OCI-LY7 (cell line): ENCODE data around the gene SGTB. TPM values are rescaled to one million over a fixed set of nuclear protein-coding genes. Genes with fewer than 3 reads are reported as not detected.

Experiments
- Bru-seq: library from RNA; stranded (reverse); fragments of 400-500 nt; gene quantifications from one replicate; lab custom pipeline; 2021; lab: Mats Ljungman, UMichigan
- BruChase-seq, 2 experiments: library from RNA; stranded (reverse); fragments of 400-500 nt; gene quantifications; one replicate each; lab custom pipeline; 2021; lab: Mats Ljungman, UMichigan
- BruUV-seq: library from RNA; stranded (reverse); fragments of 400-500 nt; replicated peaks from 2 replicates; lab custom pipeline; 2021; lab: Mats Ljungman, UMichigan
- CTCF ChIA-PET: fragments of 300-600 bp; sonication (Branson Sonifier 250); formaldehyde crosslinking; loops from one replicate; lab custom pipeline; 2022; ENCODE audit warnings: antibody characterized with exemption; ENCODE audit not compliant: unreplicated experiment; lab: Charles Lee
- POLR2A ChIA-PET: fragments of 300-600 bp; sonication (Branson Sonifier 250); formaldehyde crosslinking; loops from one replicate; lab custom pipeline; 2022; ENCODE audit warnings: antibody characterized with exemption; lab: Charles Lee
- DNase-seq: peaks from one replicate; pipeline ENCODE4 v3.0.0-alpha.2; 2015; ENCODE audit warnings: low spot score
- H2AFZ ChIP-seq: fragments of 200-600 bp; sonication (generic), shearing (Covaris generic); 2 replicates; pipeline ENCODE4 v1.6.1; 2014; ENCODE audit warnings: mild to moderate bottlenecking, antibody characterized with exemption, low read length, moderate library complexity
- H3K27ac ChIP-seq: fragments of 200-600 bp; sonication (generic); 2 replicates; pipeline ENCODE4 v1.5.1; 2014; ENCODE audit warnings: mixed run types, low read depth, mild to moderate bottlenecking, moderate library complexity, low read length, inconsistent platforms; ENCODE audit not compliant: poor library complexity, severe bottlenecking
- H3K36me3 ChIP-seq: fragments of 200-600 bp; sonication (generic); 2 replicates; pipeline ENCODE4 v1.6.1; 2014; ENCODE audit warnings: mild to moderate bottlenecking, antibody characterized with exemption, low read length, moderate library complexity, mixed read lengths; ENCODE audit not compliant: insufficient read depth
- H3K4me1 ChIP-seq: fragments of 200-600 bp; sonication (generic); 2 replicates; pipeline ENCODE4 v1.5.1; 2014; ENCODE audit warnings: mild to moderate bottlenecking, low read length; ENCODE audit not compliant: insufficient read depth, poor library complexity, severe bottlenecking
- H3K4me2 ChIP-seq: fragments of 200-600 bp; sonication (generic); 2 replicates; pipeline ENCODE4 v1.6.1; 2014; ENCODE audit warnings: mild to moderate bottlenecking, low read length
- H3K4me3 ChIP-seq: fragments of 200-600 bp; sonication (generic); 2 replicates; pipeline ENCODE4 v1.5.1; 2014; ENCODE audit warnings: mild to moderate bottlenecking, low read depth, low read length; ENCODE audit not compliant: poor library complexity, severe bottlenecking
- H3K79me2 ChIP-seq: fragments of 200-600 bp; sonication (generic); 2 replicates; pipeline ENCODE4 v1.6.1; 2016; ENCODE audit warnings: low read depth, mild to moderate bottlenecking, low read length, moderate library complexity, mixed read lengths; ENCODE audit not compliant: insufficient read depth
- H3K9me2 ChIP-seq: fragments of 200-600 bp; sonication (generic); 2 replicates; pipeline ENCODE4 v1.6.1; 2016; ENCODE audit warnings: mild to moderate bottlenecking, low read length, mixed read lengths; ENCODE audit not compliant: insufficient read depth
- H3K9me3 ChIP-seq: fragments of 200-600 bp; sonication (generic); 2 replicates; pipeline ENCODE4 v1.6.1; 2014; ENCODE audit warnings: mild to moderate bottlenecking, mixed run types, low read length, mixed read lengths
- H4K20me1 ChIP-seq: fragments of 200-600 bp; sonication (generic); 2 replicates; pipeline ENCODE4 v1.6.1; 2014; ENCODE audit warnings: mild to moderate bottlenecking, antibody characterized with exemption, low read length, moderate library complexity, mixed read lengths; ENCODE audit not compliant: insufficient read depth
- intact Hi-C: fragments of 100-400 bp; cut with micrococcal nuclease; formaldehyde crosslinking; loops from one replicate; pipeline ENCODE4 v1.10.0; 2022; ENCODE audit not compliant: unreplicated experiment
- long read RNA-seq: library from polyadenylated mRNA; stranded (forward); transcript quantifications from one replicate; pipeline ENCODE4 v2.0.0, GENCODE V29; 2022
- total RNA-seq, 2 experiments: library from RNA; depleted of rRNA in 1 of 2; stranded (reverse); fragments of >200 nt in 1 of 2; shearing (Covaris generic) in 1 of 2; gene quantifications; 2 replicates each; pipeline ENCODE4 v1.2.3, GENCODE V29; 2014 to 2022
- TF ChIP-seq, protein P1 (sequence below): fragments of 200-600 bp; sonication (generic); conservative IDR thresholded peaks from 2 replicates; pipeline ENCODE4 v1.5.1; 2014; ENCODE audit warnings: mild to moderate bottlenecking, antibody characterized with exemption, low read length, moderate library complexity, mixed read lengths

SGTB gene, protein sequence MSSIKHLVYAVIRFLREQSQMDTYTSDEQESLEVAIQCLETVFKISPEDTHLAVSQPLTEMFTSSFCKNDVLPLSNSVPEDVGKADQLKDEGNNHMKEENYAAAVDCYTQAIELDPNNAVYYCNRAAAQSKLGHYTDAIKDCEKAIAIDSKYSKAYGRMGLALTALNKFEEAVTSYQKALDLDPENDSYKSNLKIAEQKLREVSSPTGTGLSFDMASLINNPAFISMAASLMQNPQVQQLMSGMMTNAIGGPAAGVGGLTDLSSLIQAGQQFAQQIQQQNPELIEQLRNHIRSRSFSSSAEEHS
- total RNA-seq (2014; rRNA removed; shearing (Covaris generic)) (3.6 and 4.3 TPM in 2 replicates), total RNA-seq (2022) (8.4 and 8.7 TPM in 2 replicates), Bru-seq, nascent RNA (percentile 66 among the genes with signal in this experiment), BruChase-seq, experiment 1, labeled RNA remaining after a 6-hour chase (percentile 52 among the genes with signal in this experiment), BruChase-seq, experiment 2, labeled RNA remaining after a 2-hour chase (percentile 62 among the genes with signal in this experiment)
- long read RNA-seq, full-length matches to known transcripts, result 5 of 7 reads
- long read RNA-seq, partial matches to known transcripts, result 0 of 7 reads
- long read RNA-seq, other reads (novel, unspliced or antisense), result 2 of 7 reads

DNA sequence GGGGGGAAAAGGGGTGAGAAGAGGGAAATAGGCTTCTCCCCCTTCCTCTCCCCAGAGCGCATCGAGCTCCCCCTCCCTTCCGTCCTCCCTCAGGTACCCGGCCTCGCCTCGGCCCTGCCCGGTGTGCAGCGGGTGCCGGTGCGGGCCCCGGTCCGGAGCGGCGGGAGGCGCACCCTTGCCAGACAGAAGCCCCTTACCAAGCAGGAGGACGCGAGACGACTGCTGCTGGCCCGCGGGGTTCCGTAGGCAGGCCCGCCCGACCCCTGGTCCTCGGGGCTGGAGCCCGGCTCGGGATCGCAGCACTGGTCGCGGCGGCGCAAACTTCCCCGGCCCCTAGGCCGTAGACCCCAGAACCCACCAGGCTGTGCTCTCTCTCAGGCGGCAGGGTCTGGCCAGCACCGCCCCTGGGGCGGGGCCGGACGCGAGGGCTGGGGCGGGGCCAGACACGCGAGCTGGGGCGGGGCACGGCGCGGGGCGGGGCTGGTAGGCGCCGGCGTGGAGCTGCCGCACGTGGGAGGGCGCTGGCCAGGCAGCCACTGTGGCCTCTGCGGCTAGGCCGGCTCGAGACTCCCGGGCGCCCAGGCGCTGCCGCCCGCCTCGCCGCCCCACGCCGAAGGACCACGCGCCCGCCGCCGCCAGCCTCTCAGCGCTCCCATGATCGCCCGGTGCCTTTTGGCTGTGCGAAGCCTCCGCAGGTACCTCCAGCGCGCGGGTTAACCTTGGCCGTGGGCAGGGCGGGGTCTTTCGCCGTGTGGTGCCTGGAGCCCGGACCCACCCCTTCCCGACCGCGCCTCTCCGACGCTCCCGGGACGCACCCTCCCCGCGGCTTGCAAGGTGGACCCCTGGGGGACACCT is at the start of gene SGTB, which contains the start of gene NLN:
SGTB (minus strand) TSS at position 390 of the 855 bp plus-strand sequence. CDS start 1,302 bp downstream, outside the sequence.
NLN (plus strand) TSS at position 486 of the 855 bp plus-strand sequence; CDS start at position 655, 169 bp downstream.
- CTCF ChIA-PET, result no interaction called here
- peak within 1 kb of the TSS; percentile 87 for H3K4me2 ChIP-seq
- H3K36me3 ChIP-seq, result peaks cover 27% of the 10 kb centered on the region; the same call in 1 of the 2 replicates
- POLR2A ChIA-PET, result interaction anchor here (0.6 to 1.7 kb wide), 5 partner anchors 9 to 228 kb away, joined by 3 to 9 read pairs (median 3); no protein-coding TSS in a partner anchor
- H3K4me3 ChIP-seq, result peak within 1 kb of the TSS; percentile 89
- peak within 1 kb of the TSS; percentile 93 for H2AFZ ChIP-seq
- BruUV-seq, result no TSS peak
- peaks cover 39% of the 10 kb centered on the region for H3K79me2 ChIP-seq
- H3K27ac ChIP-seq, result peak within 1 kb of the TSS; percentile 45
- intact Hi-C loops, result loop anchor here (5.0 kb wide), 2 partner anchors 100 to 205 kb away; partner anchors contain the start of genes ERBIN and TRIM23
- H4K20me1 ChIP-seq, result no peaks in the 10 kb centered on the region
- peaks cover 39% of the 10 kb centered on the region for H3K4me1 ChIP-seq
- TF ChIP-seq, protein P1, sequence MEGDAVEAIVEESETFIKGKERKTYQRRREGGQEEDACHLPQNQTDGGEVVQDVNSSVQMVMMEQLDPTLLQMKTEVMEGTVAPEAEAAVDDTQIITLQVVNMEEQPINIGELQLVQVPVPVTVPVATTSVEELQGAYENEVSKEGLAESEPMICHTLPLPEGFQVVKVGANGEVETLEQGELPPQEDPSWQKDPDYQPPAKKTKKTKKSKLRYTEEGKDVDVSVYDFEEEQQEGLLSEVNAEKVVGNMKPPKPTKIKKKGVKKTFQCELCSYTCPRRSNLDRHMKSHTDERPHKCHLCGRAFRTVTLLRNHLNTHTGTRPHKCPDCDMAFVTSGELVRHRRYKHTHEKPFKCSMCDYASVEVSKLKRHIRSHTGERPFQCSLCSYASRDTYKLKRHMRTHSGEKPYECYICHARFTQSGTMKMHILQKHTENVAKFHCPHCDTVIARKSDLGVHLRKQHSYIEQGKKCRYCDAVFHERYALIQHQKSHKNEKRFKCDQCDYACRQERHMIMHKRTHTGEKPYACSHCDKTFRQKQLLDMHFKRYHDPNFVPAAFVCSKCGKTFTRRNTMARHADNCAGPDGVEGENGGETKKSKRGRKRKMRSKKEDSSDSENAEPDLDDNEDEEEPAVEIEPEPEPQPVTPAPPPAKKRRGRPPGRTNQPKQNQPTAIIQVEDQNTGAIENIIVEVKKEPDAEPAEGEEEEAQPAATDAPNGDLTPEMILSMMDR, result no peak
- no peaks in the 10 kb centered on the region for H3K9me3 ChIP-seq
- DNase-seq, result peak; percentile 85
- no peaks in the 10 kb centered on the region for H3K9me2 ChIP-seq

DNA sequence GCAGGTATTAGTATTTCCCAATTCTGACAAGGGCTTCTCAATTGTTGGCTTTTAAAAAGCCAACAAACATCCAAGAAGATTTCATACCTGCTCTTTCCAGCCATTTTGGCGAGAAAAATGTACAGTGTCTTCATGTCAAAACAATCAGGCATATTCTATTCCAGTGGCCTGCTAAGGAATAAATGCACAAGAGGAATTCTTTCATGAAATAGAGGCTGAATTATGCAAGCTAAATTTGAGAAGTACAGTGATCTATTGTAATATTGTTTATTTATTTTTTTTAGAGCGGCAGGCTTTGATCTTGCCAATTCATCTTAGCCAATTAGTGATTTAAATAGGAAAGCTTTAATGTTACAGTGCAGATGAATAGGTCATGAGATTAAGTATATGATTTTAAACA is 49.4 kb upstream of the SGTB start:
- H3K36me3 ChIP-seq, result peaks cover 16% of the 10 kb centered on the region
- ChIA-PET CTCF (no interaction called here), POLR2A (interaction anchor here (0.5 to 1.2 kb wide), 2 partner anchors 10 to 140 kb away, joined by 3 to 4 read pairs; no protein-coding TSS in a partner anchor)
- no peaks in the 10 kb centered on the region for H3K4me1 ChIP-seq
- no peak for DNase-seq
- H3K4me2 ChIP-seq, result no peak overlapping the region
- H4K20me1 ChIP-seq, result no peaks in the 10 kb centered on the region
- no peaks in the 10 kb centered on the region for H3K9me2 ChIP-seq
- H3K79me2 ChIP-seq, result no peaks in the 10 kb centered on the region
- H3K4me3 ChIP-seq, result no peak overlapping the region
- TF ChIP-seq, protein P1, result no peak
- H3K9me3 ChIP-seq, result no peaks in the 10 kb centered on the region
- no TSS peak for BruUV-seq
- intact Hi-C loops, result no loop called here
- H2AFZ ChIP-seq, result no peak overlapping the region
- no peak overlapping the region for H3K27ac ChIP-seq
